HEK293 (cell line): ENCODE results near the gene ABCC3.

ENCODE experiments used
- BCL11A ChIP-seq: fragments of 450-650 bp; formaldehyde crosslinking; IDR thresholded peaks from 2 replicates; pipeline ENCODE4 v1.5.1; 2016; ENCODE audit warnings: low read depth, missing biosample characterization, missing genetic modification characterization
- SCRT1 ChIP-seq: fragments of 450-650 bp; formaldehyde crosslinking; IDR thresholded peaks from 2 replicates; pipeline ENCODE4 v1.5.1; 2016; ENCODE audit warnings: missing biosample characterization, missing genetic modification characterization, borderline replicate concordance
- SP3 ChIP-seq: fragments of 450-650 bp; formaldehyde crosslinking; IDR thresholded peaks from 2 replicates; pipeline ENCODE4 v1.5.1; 2016; ENCODE audit warnings: missing biosample characterization, missing genetic modification characterization
- WT1 ChIP-seq: fragments of 450-650 bp; formaldehyde crosslinking; IDR thresholded peaks from 2 replicates; pipeline ENCODE4 v1.5.1; 2016; ENCODE audit warnings: missing biosample characterization, missing genetic modification characterization
- YY1 ChIP-seq: fragments of 450-650 bp; formaldehyde crosslinking; IDR thresholded peaks from 2 replicates; pipeline ENCODE4 v1.5.1; 2018; ENCODE audit warnings: missing biosample characterization, missing genetic modification characterization
- YY2 ChIP-seq: fragments of 450-650 bp; formaldehyde crosslinking; IDR thresholded peaks from 2 replicates; pipeline ENCODE4 v1.5.1; 2016; ENCODE audit warnings: missing biosample characterization, missing genetic modification characterization
- ZBTB1 ChIP-seq: fragments of 450-650 bp; formaldehyde crosslinking; IDR thresholded peaks from 2 replicates; pipeline ENCODE4 v1.5.1; 2016; ENCODE audit warnings: missing biosample characterization, missing genetic modification characterization
- ZBTB48 ChIP-seq: fragments of 450-650 bp; formaldehyde crosslinking; IDR thresholded peaks from 2 replicates; pipeline ENCODE4 v1.5.1; 2016; ENCODE audit warnings: missing biosample characterization, missing genetic modification characterization
- ZEB2 ChIP-seq: fragments of 450-650 bp; formaldehyde crosslinking; IDR thresholded peaks from 2 replicates; pipeline ENCODE4 v1.5.1; 2016; ENCODE audit warnings: missing biosample characterization, missing genetic modification characterization
- ZNF19 ChIP-seq: fragments of 450-650 bp; formaldehyde crosslinking; IDR thresholded peaks from 2 replicates; pipeline ENCODE4; 2016; ENCODE audit warnings: missing biosample characterization, missing genetic modification characterization, low read depth
- ZNF248 ChIP-seq: fragments of 450-650 bp; formaldehyde crosslinking; IDR thresholded peaks from 2 replicates; pipeline ENCODE4 v1.5.1; 2017; ENCODE audit warnings: missing biosample characterization, missing genetic modification characterization
- ZNF274 ChIP-seq, 2 experiments: fragments of 200-500 bp in 1 of 2; fragments of 450-650 bp in 1 of 2; sonication (Bioruptor generic) in 1 of 2; formaldehyde crosslinking in 1 of 2; IDR thresholded peaks; 2 replicates each; pipeline versions ENCODE4 v1.5.1 to v1.6.1; 2014 to 2016; ENCODE audit warnings: borderline replicate concordance in 1 of 2, inconsistent platforms in 1 of 2, low read length in 1 of 2, missing biosample characterization in 1 of 2, missing genetic modification characterization in 1 of 2
- ZNF354C ChIP-seq: fragments of 450-650 bp; formaldehyde crosslinking; IDR thresholded peaks from 2 replicates; pipeline ENCODE4 v1.5.1; 2016; ENCODE audit warnings: missing biosample characterization, missing genetic modification characterization, low read depth, borderline replicate concordance
- ZNF394 ChIP-seq: fragments of 450-650 bp; formaldehyde crosslinking; IDR thresholded peaks from 2 replicates; pipeline ENCODE4 v1.5.1; 2016; ENCODE audit warnings: missing biosample characterization, missing genetic modification characterization, mild to moderate bottlenecking, moderate library complexity, borderline replicate concordance
- ZNF404 ChIP-seq: fragments of 450-650 bp; formaldehyde crosslinking; IDR thresholded peaks from 2 replicates; pipeline ENCODE4 v1.5.1; 2017; ENCODE audit warnings: missing biosample characterization, missing genetic modification characterization
- ZNF426 ChIP-seq: fragments of 450-650 bp; formaldehyde crosslinking; IDR thresholded peaks from 2 replicates; pipeline ENCODE4 v1.5.1; 2017; ENCODE audit warnings: missing biosample characterization, missing genetic modification characterization, mild to moderate bottlenecking, inconsistent platforms, moderate library complexity
- ZNF433 ChIP-seq: fragments of 450-650 bp; formaldehyde crosslinking; IDR thresholded peaks from 2 replicates; pipeline ENCODE4 v1.5.1; 2016; ENCODE audit warnings: missing biosample characterization, missing genetic modification characterization, low read depth
- ZNF654 ChIP-seq: fragments of 450-650 bp; formaldehyde crosslinking; IDR thresholded peaks from 2 replicates; pipeline ENCODE4 v1.5.1; 2016; ENCODE audit warnings: low read depth, missing biosample characterization, missing genetic modification characterization
- ZNF664 ChIP-seq: fragments of 450-650 bp; formaldehyde crosslinking; IDR thresholded peaks from 2 replicates; pipeline ENCODE4 v1.5.1; 2016; ENCODE audit warnings: missing biosample characterization, missing genetic modification characterization
- ZNF768 ChIP-seq: fragments of 450-650 bp; formaldehyde crosslinking; IDR thresholded peaks from 2 replicates; pipeline ENCODE4 v1.5.1; 2018; ENCODE audit warnings: missing biosample characterization, mild to moderate bottlenecking, missing genetic modification characterization
- ZNF791 ChIP-seq: fragments of 450-650 bp; formaldehyde crosslinking; IDR thresholded peaks from 2 replicates; pipeline ENCODE4 v1.5.1; 2016; ENCODE audit warnings: missing biosample characterization, missing genetic modification characterization
- TF ChIP-seq, protein P1 (sequence below): fragments of 450-650 bp; formaldehyde crosslinking; IDR thresholded peaks from 2 replicates; pipeline ENCODE4 v1.5.1; 2016; ENCODE audit warnings: missing biosample characterization, missing genetic modification characterization
- TF ChIP-seq, protein P2 (sequence below): fragments of 450-650 bp; formaldehyde crosslinking; IDR thresholded peaks from 2 replicates; pipeline ENCODE4 v1.5.1; 2016; ENCODE audit warnings: missing biosample characterization, missing genetic modification characterization, borderline replicate concordance
- TF ChIP-seq, protein P3 (sequence below): sonication (generic); formaldehyde crosslinking; IDR thresholded peaks from 2 replicates; pipeline ENCODE4 v1.8.1; 2022; ENCODE audit warnings: mild to moderate bottlenecking, moderate library complexity, missing genetic modification reagents
- TF ChIP-seq, protein P4 (sequence below): fragments of 450-650 bp; formaldehyde crosslinking; IDR thresholded peaks from 2 replicates; pipeline ENCODE4 v1.5.1; 2016; ENCODE audit warnings: missing biosample characterization, missing genetic modification characterization
- TF ChIP-seq, protein P5 (sequence below): fragments of 450-650 bp; IDR thresholded peaks from 2 replicates; pipeline ENCODE4 v1.5.1; 2018; ENCODE audit warnings: missing biosample characterization, mild to moderate bottlenecking, missing genetic modification characterization
- TF ChIP-seq, protein P6 (sequence below): fragments of 450-650 bp; formaldehyde crosslinking; IDR thresholded peaks from 2 replicates; pipeline ENCODE4 v1.5.1; 2016; ENCODE audit warnings: missing biosample characterization, missing genetic modification characterization

The ABCC3 gene

DNA sequence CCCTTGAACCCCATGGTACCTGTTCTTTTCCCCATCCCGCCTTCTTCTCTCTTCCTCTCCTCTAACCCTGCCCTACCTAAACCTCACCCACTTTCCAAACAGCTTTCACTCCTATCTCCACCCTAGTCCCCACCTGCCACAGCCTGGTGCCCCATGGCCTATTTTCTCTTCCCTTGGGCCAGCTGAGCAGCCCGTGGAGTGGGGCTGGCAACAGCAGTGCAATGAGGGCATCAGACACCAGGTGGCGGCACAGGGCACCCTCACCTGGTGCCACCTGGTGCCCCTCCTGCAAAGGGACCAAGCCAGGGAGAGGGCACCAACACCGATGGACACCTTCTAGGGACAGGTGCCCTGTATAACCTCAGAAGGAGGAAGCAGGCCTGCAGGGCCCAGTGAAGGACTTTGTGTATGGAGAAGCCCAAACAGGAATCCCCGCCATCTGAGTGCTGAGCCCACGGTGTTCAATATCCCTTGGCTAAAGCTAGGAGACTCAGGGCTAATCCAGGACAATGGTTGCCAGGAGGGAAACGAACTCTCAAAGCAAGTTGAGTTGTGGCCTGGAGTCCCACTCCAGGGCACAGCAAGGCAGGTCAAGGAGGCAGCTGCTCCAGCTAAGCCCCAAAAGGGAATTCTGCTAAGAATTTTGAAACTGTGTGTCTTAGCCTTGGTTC, 4.0 kb upstream of the ABCC3 start (continued):
- TF ChIP-seq, protein P1, sequence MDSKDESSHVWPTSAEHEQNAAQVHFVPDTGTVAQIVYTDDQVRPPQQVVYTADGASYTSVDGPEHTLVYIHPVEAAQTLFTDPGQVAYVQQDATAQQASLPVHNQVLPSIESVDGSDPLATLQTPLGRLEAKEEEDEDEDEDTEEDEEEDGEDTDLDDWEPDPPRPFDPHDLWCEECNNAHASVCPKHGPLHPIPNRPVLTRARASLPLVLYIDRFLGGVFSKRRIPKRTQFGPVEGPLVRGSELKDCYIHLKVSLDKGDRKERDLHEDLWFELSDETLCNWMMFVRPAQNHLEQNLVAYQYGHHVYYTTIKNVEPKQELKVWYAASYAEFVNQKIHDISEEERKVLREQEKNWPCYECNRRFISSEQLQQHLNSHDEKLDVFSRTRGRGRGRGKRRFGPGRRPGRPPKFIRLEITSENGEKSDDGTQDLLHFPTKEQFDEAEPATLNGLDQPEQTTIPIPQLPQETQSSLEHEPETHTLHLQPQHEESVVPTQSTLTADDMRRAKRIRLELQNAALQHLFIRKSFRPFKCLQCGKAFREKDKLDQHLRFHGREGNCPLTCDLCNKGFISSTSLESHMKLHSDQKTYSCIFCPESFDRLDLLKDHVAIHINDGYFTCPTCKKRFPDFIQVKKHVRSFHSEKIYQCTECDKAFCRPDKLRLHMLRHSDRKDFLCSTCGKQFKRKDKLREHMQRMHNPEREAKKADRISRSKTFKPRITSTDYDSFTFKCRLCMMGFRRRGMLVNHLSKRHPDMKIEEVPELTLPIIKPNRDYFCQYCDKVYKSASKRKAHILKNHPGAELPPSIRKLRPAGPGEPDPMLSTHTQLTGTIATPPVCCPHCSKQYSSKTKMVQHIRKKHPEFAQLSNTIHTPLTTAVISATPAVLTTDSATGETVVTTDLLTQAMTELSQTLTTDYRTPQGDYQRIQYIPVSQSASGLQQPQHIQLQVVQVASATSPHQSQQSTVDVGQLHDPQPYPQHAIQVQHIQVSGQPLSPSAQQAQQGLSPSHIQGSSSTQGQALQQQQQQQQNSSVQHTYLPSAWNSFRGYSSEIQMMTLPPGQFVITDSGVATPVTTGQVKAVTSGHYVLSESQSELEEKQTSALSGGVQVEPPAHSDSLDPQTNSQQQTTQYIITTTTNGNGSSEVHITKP (tag by site-specific recombination): no peak
- TF ChIP-seq ZBTB1 (tag by site-specific recombination) (no peak), BCL11A (tag by site-specific recombination) (no peak), SP3 (no peak), ZNF394 (tag by site-specific recombination) (no peak), YY2 (tag by site-specific recombination) (no peak), YY1 (tag by site-specific recombination) (no peak), WT1 (no peak), ZNF248 (tag by site-specific recombination) (no peak), ZNF426 (tag by site-specific recombination) (no peak), ZNF274 (IDR thresholded peaks at IDR 0.05; ENCODE audit: low read length) (no peak), ZNF274 (tag by site-specific recombination; IDR thresholded peaks at IDR 0.05; ENCODE audit: borderline replicate concordance) (no peak), SCRT1 (no peak), ZBTB48 (tag by site-specific recombination) (0 out of 2 replicates have a peak, but pooled peaks have one; percentile 48), ZNF19 (tag by site-specific recombination) (no peak), ZNF791 (tag by site-specific recombination) (no peak), ZNF404 (no peak), ZNF768 (tag by site-specific recombination) (no peak), ZNF664 (tag by site-specific recombination) (no peak), ZNF654 (tag by site-specific recombination) (peak; percentile 55), ZEB2 (peak; percentile 51; the same call in 1 of the 2 replicates), ZNF433 (no peak), ZNF354C (tag by site-specific recombination) (no peak)
- TF ChIP-seq, protein P2, sequence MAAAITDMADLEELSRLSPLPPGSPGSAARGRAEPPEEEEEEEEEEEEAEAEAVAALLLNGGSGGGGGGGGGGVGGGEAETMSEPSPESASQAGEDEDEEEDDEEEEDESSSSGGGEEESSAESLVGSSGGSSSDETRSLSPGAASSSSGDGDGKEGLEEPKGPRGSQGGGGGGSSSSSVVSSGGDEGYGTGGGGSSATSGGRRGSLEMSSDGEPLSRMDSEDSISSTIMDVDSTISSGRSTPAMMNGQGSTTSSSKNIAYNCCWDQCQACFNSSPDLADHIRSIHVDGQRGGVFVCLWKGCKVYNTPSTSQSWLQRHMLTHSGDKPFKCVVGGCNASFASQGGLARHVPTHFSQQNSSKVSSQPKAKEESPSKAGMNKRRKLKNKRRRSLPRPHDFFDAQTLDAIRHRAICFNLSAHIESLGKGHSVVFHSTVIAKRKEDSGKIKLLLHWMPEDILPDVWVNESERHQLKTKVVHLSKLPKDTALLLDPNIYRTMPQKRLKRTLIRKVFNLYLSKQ (tag by site-specific recombination): no peak
- TF ChIP-seq, protein P3, sequence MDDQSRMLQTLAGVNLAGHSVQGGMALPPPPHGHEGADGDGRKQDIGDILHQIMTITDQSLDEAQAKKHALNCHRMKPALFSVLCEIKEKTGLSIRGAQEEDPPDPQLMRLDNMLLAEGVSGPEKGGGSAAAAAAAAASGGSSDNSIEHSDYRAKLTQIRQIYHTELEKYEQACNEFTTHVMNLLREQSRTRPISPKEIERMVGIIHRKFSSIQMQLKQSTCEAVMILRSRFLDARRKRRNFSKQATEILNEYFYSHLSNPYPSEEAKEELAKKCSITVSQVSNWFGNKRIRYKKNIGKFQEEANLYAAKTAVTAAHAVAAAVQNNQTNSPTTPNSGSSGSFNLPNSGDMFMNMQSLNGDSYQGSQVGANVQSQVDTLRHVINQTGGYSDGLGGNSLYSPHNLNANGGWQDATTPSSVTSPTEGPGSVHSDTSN: no peak
- TF ChIP-seq, protein P4, sequence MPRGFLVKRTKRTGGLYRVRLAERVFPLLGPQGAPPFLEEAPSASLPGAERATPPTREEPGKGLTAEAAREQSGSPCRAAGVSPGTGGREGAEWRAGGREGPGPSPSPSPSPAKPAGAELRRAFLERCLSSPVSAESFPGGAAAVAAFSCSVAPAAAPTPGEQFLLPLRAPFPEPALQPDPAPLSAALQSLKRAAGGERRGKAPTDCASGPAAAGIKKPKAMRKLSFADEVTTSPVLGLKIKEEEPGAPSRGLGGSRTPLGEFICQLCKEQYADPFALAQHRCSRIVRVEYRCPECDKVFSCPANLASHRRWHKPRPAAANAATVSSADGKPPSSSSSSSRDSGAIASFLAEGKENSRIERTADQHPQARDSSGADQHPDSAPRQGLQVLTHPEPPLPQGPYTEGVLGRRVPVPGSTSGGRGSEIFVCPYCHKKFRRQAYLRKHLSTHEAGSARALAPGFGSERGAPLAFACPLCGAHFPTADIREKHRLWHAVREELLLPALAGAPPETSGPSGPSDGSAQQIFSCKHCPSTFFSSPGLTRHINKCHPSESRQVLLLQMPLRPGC (tag by site-specific recombination): no peak
- TF ChIP-seq, protein P5, sequence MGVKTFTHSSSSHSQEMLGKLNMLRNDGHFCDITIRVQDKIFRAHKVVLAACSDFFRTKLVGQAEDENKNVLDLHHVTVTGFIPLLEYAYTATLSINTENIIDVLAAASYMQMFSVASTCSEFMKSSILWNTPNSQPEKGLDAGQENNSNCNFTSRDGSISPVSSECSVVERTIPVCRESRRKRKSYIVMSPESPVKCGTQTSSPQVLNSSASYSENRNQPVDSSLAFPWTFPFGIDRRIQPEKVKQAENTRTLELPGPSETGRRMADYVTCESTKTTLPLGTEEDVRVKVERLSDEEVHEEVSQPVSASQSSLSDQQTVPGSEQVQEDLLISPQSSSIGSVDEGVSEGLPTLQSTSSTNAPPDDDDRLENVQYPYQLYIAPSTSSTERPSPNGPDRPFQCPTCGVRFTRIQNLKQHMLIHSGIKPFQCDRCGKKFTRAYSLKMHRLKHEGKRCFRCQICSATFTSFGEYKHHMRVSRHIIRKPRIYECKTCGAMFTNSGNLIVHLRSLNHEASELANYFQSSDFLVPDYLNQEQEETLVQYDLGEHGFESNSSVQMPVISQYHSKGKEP (tag by site-specific recombination): no peak
- TF ChIP-seq, protein P6, sequence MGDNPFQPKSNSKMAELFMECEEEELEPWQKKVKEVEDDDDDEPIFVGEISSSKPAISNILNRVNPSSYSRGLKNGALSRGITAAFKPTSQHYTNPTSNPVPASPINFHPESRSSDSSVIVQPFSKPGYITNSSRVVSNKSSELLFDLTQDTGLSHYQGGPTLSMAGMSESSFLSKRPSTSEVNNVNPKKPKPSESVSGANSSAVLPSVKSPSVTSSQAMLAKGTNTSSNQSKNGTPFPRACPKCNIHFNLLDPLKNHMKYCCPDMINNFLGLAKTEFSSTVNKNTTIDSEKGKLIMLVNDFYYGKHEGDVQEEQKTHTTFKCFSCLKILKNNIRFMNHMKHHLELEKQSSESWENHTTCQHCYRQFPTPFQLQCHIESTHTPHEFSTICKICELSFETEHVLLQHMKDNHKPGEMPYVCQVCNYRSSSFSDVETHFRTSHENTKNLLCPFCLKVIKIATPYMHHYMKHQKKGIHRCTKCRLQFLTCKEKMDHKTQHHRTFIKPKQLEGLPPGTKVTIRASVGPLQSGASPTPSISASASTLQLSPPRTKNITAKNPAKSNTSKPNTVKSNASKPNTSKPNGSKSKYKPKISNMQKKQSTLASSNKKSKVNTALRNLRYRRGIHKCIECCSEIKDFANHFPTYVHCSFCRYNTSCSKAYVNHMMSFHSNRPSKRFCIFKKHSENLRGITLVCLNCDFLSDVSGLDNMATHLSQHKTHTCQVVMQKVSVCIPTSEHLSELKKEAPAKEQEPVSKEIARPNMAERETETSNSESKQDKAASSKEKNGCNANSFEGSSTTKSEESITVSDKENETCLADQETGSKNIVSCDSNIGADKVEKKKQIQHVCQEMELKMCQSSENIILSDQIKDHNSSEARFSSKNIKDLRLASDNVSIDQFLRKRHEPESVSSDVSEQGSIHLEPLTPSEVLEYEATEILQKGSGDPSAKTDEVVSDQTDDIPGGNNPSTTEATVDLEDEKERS (tag by site-specific recombination): no peak
